Endothelial cell of umbilical vein (primary cell): ENCODE data around the gene POU2F3. TPM values are rescaled to one million over a fixed set of nuclear protein-coding genes. Genes with fewer than 3 reads are reported as not detected.

Source experiments
- BruUV-seq: library from RNA; stranded (reverse); fragments of 400-500 nt; replicated peaks from 2 replicates; lab custom pipeline; 2021; lab: Mats Ljungman, UMichigan
- CTCF ChIA-PET: fragments of 300-600, 350-600 bp; sonication (Branson Sonifier 250); formaldehyde crosslinking; loops from one replicate; lab custom pipeline; 2021; ENCODE audit warnings: antibody characterized with exemption, inconsistent platforms; lab: Charles Lee
- POLR2A ChIA-PET: fragments of 300-600, 350-600 bp; sonication (Branson Sonifier 250); formaldehyde crosslinking; loops from one replicate; lab custom pipeline; 2021; ENCODE audit warnings: antibody characterized with exemption, inconsistent platforms; lab: Charles Lee
- DNase-seq: peaks from one replicate; pipeline ENCODE4 v3.0.0-alpha.2; 2011; ENCODE audit warnings: low read depth, low spot score
- FAIRE-seq: peaks from 2 replicates; lab custom pipeline; 2011; peaks lifted over from hg19 to GRCh38; lab: Jason Lieb, UNC
- H2AFZ ChIP-seq: 2 replicates; pipeline ENCODE4 v1.6.0; 2012; ENCODE audit warnings: low read depth, low read length, control low read depth, inconsistent platforms
- H3K27ac ChIP-seq: 2 replicates; pipeline ENCODE4 v1.5.1; 2011; ENCODE audit warnings: low read depth, mild to moderate bottlenecking, control low read depth, low read length, moderate library complexity; ENCODE audit not compliant: insufficient read depth
- H3K27me3 ChIP-seq, 2 experiments: 2 replicates each; pipeline versions ENCODE4 v1.6.0 to v1.6.1; 2011; ENCODE audit warnings: low read length in 2 of 2, mixed read lengths in 1 of 2; ENCODE audit not compliant: control insufficient read depth in 2 of 2, insufficient read depth in 2 of 2
- H3K36me3 ChIP-seq, 2 experiments: 2 replicates in 1 of 2; 3 replicates in 1 of 2; pipeline ENCODE4 v1.5.1; 2011; ENCODE audit warnings: low read length in 2 of 2, mild to moderate bottlenecking in 1 of 2, moderate library complexity in 1 of 2; ENCODE audit not compliant: control insufficient read depth in 2 of 2, insufficient read depth in 2 of 2; ENCODE audit errors: extremely low read depth in 1 of 2
- H3K4me1 ChIP-seq: 3 replicates; pipeline ENCODE4 v1.5.1; 2011; ENCODE audit warnings: mild to moderate bottlenecking, low read length; ENCODE audit not compliant: control insufficient read depth, insufficient read depth; ENCODE audit errors: extremely low read depth
- H3K4me2 ChIP-seq: 2 replicates; pipeline ENCODE4 v1.6.1; 2011; ENCODE audit warnings: low read length, control low read depth, mixed read lengths; ENCODE audit not compliant: insufficient read depth
- H3K4me3 ChIP-seq, 3 experiments: fragments of 200-600 bp in 1 of 3; sonication (generic), shearing (Covaris generic) in 1 of 3; replicated peaks in 1 of 3; 2 replicates each; pipeline ENCODE4 v1.5.1; 2011 to 2016; ENCODE audit warnings: control low read depth in 3 of 3, low read length in 3 of 3, mild to moderate bottlenecking in 2 of 3, inconsistent platforms in 1 of 3, low read depth in 1 of 3, moderate library complexity in 1 of 3; ENCODE audit not compliant: insufficient read depth in 1 of 3
- H3K79me2 ChIP-seq: 2 replicates; pipeline ENCODE4 v1.6.0; 2012; ENCODE audit warnings: low read length, inconsistent platforms; ENCODE audit not compliant: control insufficient read depth, insufficient read depth
- H3K9ac ChIP-seq: replicated peaks from 2 replicates; pipeline ENCODE3; 2011; ENCODE audit warnings: low read length, control low read depth; ENCODE audit not compliant: insufficient read depth; ENCODE audit errors: extremely low read depth
- H3K9me1 ChIP-seq: replicated peaks from 3 replicates; pipeline ENCODE4 v1.6.0; 2011; ENCODE audit warnings: mild to moderate bottlenecking, low read length; ENCODE audit not compliant: control insufficient read depth, insufficient read depth; ENCODE audit errors: extremely low read depth
- H3K9me3 ChIP-seq: replicated peaks from 2 replicates; pipeline ENCODE4 v1.5.1; 2012; ENCODE audit warnings: low read length, inconsistent platforms; ENCODE audit not compliant: control insufficient read depth, insufficient read depth
- H4K20me1 ChIP-seq: replicated peaks from 2 replicates; pipeline ENCODE3; 2011; ENCODE audit warnings: mild to moderate bottlenecking, low read length; ENCODE audit not compliant: control insufficient read depth, insufficient read depth; ENCODE audit errors: extremely low read depth
- EZH2 ChIP-seq: IDR thresholded peaks from 2 replicates; pipeline ENCODE4 v1.6.1; 2012; ENCODE audit warnings: borderline replicate concordance, low read depth, mild to moderate bottlenecking, moderate library complexity, low read length, inconsistent platforms; ENCODE audit not compliant: severe bottlenecking
- FOS ChIP-seq: IDR thresholded peaks from 2 replicates; pipeline ENCODE4 v1.6.1; 2011; ENCODE audit warnings: mild to moderate bottlenecking, low read length, moderate library complexity, borderline replicate concordance; ENCODE audit not compliant: insufficient read depth
- GATA2 ChIP-seq: IDR thresholded peaks from 2 replicates; pipeline ENCODE4 v1.7.0; 2011; ENCODE audit warnings: low read depth, mild to moderate bottlenecking, moderate library complexity, mixed read lengths, low read length; ENCODE audit not compliant: insufficient read length, insufficient read depth
- JUN ChIP-seq: IDR thresholded peaks from 2 replicates; pipeline ENCODE4 v1.6.1; 2011; ENCODE audit warnings: borderline replicate concordance, low read depth; ENCODE audit not compliant: insufficient read length, insufficient read depth
- MYC ChIP-seq: IDR thresholded peaks from one replicate; pipeline ENCODE4 v1.6.1; 2011; ENCODE audit warnings: mild to moderate bottlenecking, low read depth, low read length
- POLR2A ChIP-seq: IDR thresholded peaks from 2 replicates; pipeline ENCODE4 v1.6.1; 2012; ENCODE audit warnings: low read depth, mild to moderate bottlenecking, control low read depth, low read length
- POLR2AphosphoS5 ChIP-seq: IDR thresholded peaks from 2 replicates; pipeline ENCODE4 v1.6.1; 2012; ENCODE audit warnings: low read depth, mild to moderate bottlenecking, control low read depth, low read length, moderate library complexity; ENCODE audit not compliant: insufficient read depth
- dilution Hi-C: fragments of 300-500 bp; cut with MboI; formaldehyde crosslinking; loops from one replicate; pipeline ENCODE4 v1.15.0; 2019; ENCODE audit warnings: low sequenced_read_pairs; ENCODE audit not compliant: extremely low pct_ligation_motif_present
- intact Hi-C: fragments of 100-400 bp; cut with micrococcal nuclease; formaldehyde crosslinking; loops from one replicate; pipeline ENCODE4 v1.10.0; 2022
- polyA plus RNA-seq, 4 experiments: library from polyadenylated mRNA; depleted of rRNA in 3 of 4; stranded (reverse) in 3 of 4; unstranded in 1 of 4; fragments of >200 nt; gene quantifications; 2 replicates each; pipeline versions ENCODE4 v1.2.1 to v1.2.3, GENCODE V29; 2011 to 2012; ENCODE audit warnings: missing spikeins in 1 of 4
- total RNA-seq: library from RNA; stranded (reverse); gene quantifications from 2 replicates; pipeline ENCODE4 v1.2.3, GENCODE V29; 2021
- TF ChIP-seq, protein P1 (sequence below), 2 donors: IDR thresholded peaks; 1 replicate in 1 of 2; 2 replicates in 1 of 2; pipeline ENCODE4 v1.5.1; 2011; ENCODE audit warnings: low read length in 2 of 2, mild to moderate bottlenecking in 2 of 2, moderate library complexity in 2 of 2, control low read depth in 1 of 2, inconsistent platforms in 1 of 2, low read depth in 1 of 2; ENCODE audit not compliant: insufficient read depth in 1 of 2; ENCODE audit errors: extremely low read depth in 1 of 2
- TF ChIP-seq, protein P2 (sequence below): IDR thresholded peaks from 2 replicates; pipeline ENCODE4 v1.6.1; 2011; ENCODE audit not compliant: insufficient read depth, insufficient read length

Gene POU2F3
- total and polyA plus RNA-seq, 2 donors (not counting 3 experiments of a cell fraction or from before 2014, with no cell fraction given): 0.06 TPM; not detected in 1

- Histone ChIP-seq H3K9ac (no peak overlapping the region), H4K20me1 (no peaks in the 10 kb centered on the region), H3K4me2 (no peak overlapping the region), H3K4me1 (no peaks in the 10 kb centered on the region), H3K4me3 (no peak overlapping the region), H3K36me3 (no peaks in the 10 kb centered on the region), H3K9me1 (no peaks in the 10 kb centered on the region), H2AFZ (no peak overlapping the region), H3K27ac (no peak overlapping the region), H3K9me3 (no peaks in the 10 kb centered on the region), H3K79me2 (no peaks in the 10 kb centered on the region), H3K27me3 (peaks cover 8 to 12% of the 10 kb centered on the region in 2 experiments)
- dilution Hi-C loops: no loop called here
- DNase-seq (no peak), FAIRE-seq (no peak)
- ChIA-PET CTCF (no interaction called here), POLR2A (no interaction called here)
- no TSS peak for BruUV-seq
- no peak for TF ChIP-seq POLR2A
- TF ChIP-seq POLR2AphosphoS5: no peak
- TF ChIP-seq, protein P1, sequence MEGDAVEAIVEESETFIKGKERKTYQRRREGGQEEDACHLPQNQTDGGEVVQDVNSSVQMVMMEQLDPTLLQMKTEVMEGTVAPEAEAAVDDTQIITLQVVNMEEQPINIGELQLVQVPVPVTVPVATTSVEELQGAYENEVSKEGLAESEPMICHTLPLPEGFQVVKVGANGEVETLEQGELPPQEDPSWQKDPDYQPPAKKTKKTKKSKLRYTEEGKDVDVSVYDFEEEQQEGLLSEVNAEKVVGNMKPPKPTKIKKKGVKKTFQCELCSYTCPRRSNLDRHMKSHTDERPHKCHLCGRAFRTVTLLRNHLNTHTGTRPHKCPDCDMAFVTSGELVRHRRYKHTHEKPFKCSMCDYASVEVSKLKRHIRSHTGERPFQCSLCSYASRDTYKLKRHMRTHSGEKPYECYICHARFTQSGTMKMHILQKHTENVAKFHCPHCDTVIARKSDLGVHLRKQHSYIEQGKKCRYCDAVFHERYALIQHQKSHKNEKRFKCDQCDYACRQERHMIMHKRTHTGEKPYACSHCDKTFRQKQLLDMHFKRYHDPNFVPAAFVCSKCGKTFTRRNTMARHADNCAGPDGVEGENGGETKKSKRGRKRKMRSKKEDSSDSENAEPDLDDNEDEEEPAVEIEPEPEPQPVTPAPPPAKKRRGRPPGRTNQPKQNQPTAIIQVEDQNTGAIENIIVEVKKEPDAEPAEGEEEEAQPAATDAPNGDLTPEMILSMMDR (IDR thresholded peaks at IDR 0.05; ENCODE audit: extremely low read depth in 1 of 2, insufficient read depth in 1 of 2, low read depth in 1 of 2, low read length in 2 of 2): no peak
- TF ChIP-seq EZH2: no peak
- no peak for TF ChIP-seq GATA2
- TF ChIP-seq JUN: no peak
- TF ChIP-seq, protein P2, sequence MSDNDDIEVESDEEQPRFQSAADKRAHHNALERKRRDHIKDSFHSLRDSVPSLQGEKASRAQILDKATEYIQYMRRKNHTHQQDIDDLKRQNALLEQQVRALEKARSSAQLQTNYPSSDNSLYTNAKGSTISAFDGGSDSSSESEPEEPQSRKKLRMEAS: no peak
- no peak for TF ChIP-seq MYC
- no peak for TF ChIP-seq FOS
- intact Hi-C loops: no loop called here
These were observed 45.3 kb downstream of the POU2F3 start for GRCh38 chr11:120285256-120285655.
